ENCODE measurements around the gene NADK2. TPM values are rescaled to one million over a fixed set of nuclear protein-coding genes. Genes with fewer than 3 reads are reported as not detected.

NADK2 gene
- total RNA-seq, 2 experiments from 2014 or later = 23.8 to 37.5 TPM

- BruUV-seq (replicated peaks) = no TSS peak
- Histone ChIP-seq H4K20me1 (ENCODE audit: insufficient read depth, low read length) (no peaks in the 10 kb centered on the region), H3K9me2 (ENCODE audit: insufficient read depth, low read length) (no peaks in the 10 kb centered on the region), H3K4me2 (ENCODE audit: low read length) (no peak overlapping the region), H3K79me2 (ENCODE audit: insufficient read depth, low read depth, low read length) (no peaks in the 10 kb centered on the region), H2AFZ (ENCODE audit: low read length) (no peak overlapping the region), H3K4me1 (ENCODE audit: insufficient read depth, low read length, poor library complexity, severe bottlenecking) (no peaks in the 10 kb centered on the region), H3K9me3 (ENCODE audit: low read length) (no peaks in the 10 kb centered on the region), H3K36me3 (ENCODE audit: insufficient read depth, low read length) (peaks cover 38% of the 10 kb centered on the region), H3K27ac (ENCODE audit: low read depth, low read length, poor library complexity, severe bottlenecking) (no peak overlapping the region), H3K4me3 (ENCODE audit: low read depth, low read length, poor library complexity, severe bottlenecking) (no peak overlapping the region)
- POLR2A ChIA-PET = no interaction called here
- no peak for DNase-seq (ENCODE audit: low spot score)
- TF ChIP-seq EZH2phosphoT487 (IDR thresholded peaks at IDR 0.05; ENCODE audit: borderline replicate concordance, low read depth, low read length) = no peak
- TF ChIP-seq, protein P1, sequence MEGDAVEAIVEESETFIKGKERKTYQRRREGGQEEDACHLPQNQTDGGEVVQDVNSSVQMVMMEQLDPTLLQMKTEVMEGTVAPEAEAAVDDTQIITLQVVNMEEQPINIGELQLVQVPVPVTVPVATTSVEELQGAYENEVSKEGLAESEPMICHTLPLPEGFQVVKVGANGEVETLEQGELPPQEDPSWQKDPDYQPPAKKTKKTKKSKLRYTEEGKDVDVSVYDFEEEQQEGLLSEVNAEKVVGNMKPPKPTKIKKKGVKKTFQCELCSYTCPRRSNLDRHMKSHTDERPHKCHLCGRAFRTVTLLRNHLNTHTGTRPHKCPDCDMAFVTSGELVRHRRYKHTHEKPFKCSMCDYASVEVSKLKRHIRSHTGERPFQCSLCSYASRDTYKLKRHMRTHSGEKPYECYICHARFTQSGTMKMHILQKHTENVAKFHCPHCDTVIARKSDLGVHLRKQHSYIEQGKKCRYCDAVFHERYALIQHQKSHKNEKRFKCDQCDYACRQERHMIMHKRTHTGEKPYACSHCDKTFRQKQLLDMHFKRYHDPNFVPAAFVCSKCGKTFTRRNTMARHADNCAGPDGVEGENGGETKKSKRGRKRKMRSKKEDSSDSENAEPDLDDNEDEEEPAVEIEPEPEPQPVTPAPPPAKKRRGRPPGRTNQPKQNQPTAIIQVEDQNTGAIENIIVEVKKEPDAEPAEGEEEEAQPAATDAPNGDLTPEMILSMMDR (conservative IDR thresholded peaks at IDR 0.05; ENCODE audit: low read length) = no peak
- intact Hi-C loops (cut with micrococcal nuclease; ENCODE audit: unreplicated experiment) = no loop called here
- CTCF ChIA-PET (ENCODE audit: unreplicated experiment) = no interaction called here
Measured at GRCh38 chr5:36208786-36209185, 32.9 kb downstream of the NADK2 start.

- Histone ChIP-seq H3K9me3 (ENCODE audit: low read length) (no peaks in the 10 kb centered on the region), H3K9me2 (ENCODE audit: insufficient read depth, low read length) (no peaks in the 10 kb centered on the region), H3K4me1 (ENCODE audit: insufficient read depth, low read length, poor library complexity, severe bottlenecking) (no peaks in the 10 kb centered on the region), H3K4me2 (ENCODE audit: low read length) (no peak overlapping the region), H3K79me2 (ENCODE audit: insufficient read depth, low read depth, low read length) (no peaks in the 10 kb centered on the region), H3K36me3 (ENCODE audit: insufficient read depth, low read length) (peaks cover 25% of the 10 kb centered on the region), H4K20me1 (ENCODE audit: insufficient read depth, low read length) (no peaks in the 10 kb centered on the region), H3K4me3 (ENCODE audit: low read depth, low read length, poor library complexity, severe bottlenecking) (no peak overlapping the region), H2AFZ (ENCODE audit: low read length) (no peak overlapping the region), H3K27ac (ENCODE audit: low read depth, low read length, poor library complexity, severe bottlenecking) (no peak overlapping the region)
- CTCF ChIA-PET (ENCODE audit: unreplicated experiment) = no interaction called here
- intact Hi-C loops (cut with micrococcal nuclease; ENCODE audit: unreplicated experiment) = no loop called here
- DNase-seq (ENCODE audit: low spot score) = no peak
- POLR2A ChIA-PET = interaction anchor here (1.1 to 1.4 kb wide), 2 partner anchors 10 to 11 kb away, joined by 3 to 7 read pairs; no protein-coding TSS in a partner anchor
- no TSS peak for BruUV-seq (replicated peaks)
- TF ChIP-seq, protein P1 (conservative IDR thresholded peaks at IDR 0.05; ENCODE audit: low read length) = no peak
- TF ChIP-seq EZH2phosphoT487 (IDR thresholded peaks at IDR 0.05; ENCODE audit: borderline replicate concordance, low read depth, low read length) = no peak
Measured at GRCh38 chr5:36206913-36207312, 34.8 kb downstream of the NADK2 start.

- TF ChIP-seq, protein P1 (conservative IDR thresholded peaks at IDR 0.05; ENCODE audit: low read length) = no peak
- TF ChIP-seq EZH2phosphoT487 (IDR thresholded peaks at IDR 0.05; ENCODE audit: borderline replicate concordance, low read depth, low read length) = no peak
- H2AFZ ChIP-seq (ENCODE audit: low read length) = no peak overlapping the region
- DNase-seq (ENCODE audit: low spot score) = no peak
- no peak overlapping the region for H3K4me3 ChIP-seq (ENCODE audit: low read depth, low read length, poor library complexity, severe bottlenecking)
- ChIA-PET POLR2A (no interaction called here), CTCF (ENCODE audit: unreplicated experiment) (no interaction called here)
- no peaks in the 10 kb centered on the region for H4K20me1 ChIP-seq (ENCODE audit: insufficient read depth, low read length)
- no peaks in the 10 kb centered on the region for H3K79me2 ChIP-seq (ENCODE audit: insufficient read depth, low read depth, low read length)
- H3K9me2 ChIP-seq (ENCODE audit: insufficient read depth, low read length) = no peaks in the 10 kb centered on the region
- no peaks in the 10 kb centered on the region for H3K4me1 ChIP-seq (ENCODE audit: insufficient read depth, low read length, poor library complexity, severe bottlenecking)
- H3K9me3 ChIP-seq (ENCODE audit: low read length) = no peaks in the 10 kb centered on the region
- intact Hi-C loops (cut with micrococcal nuclease; ENCODE audit: unreplicated experiment) = no loop called here
- no peak overlapping the region for H3K27ac ChIP-seq (ENCODE audit: low read depth, low read length, poor library complexity, severe bottlenecking)
- peaks cover 29% of the 10 kb centered on the region for H3K36me3 ChIP-seq (ENCODE audit: insufficient read depth, low read length)
- no peak overlapping the region for H3K4me2 ChIP-seq (ENCODE audit: low read length)
- no TSS peak for BruUV-seq (replicated peaks)
Measured at GRCh38 chr5:36205329-36205728, 36.4 kb downstream of the NADK2 start.
